ENCODE measurements around the gene ARHGDIG.

- TF ChIP-seq NCOA6 (IDR thresholded peaks at IDR 0.05) (no peak), JUN (IDR thresholded peaks at IDR 0.05; ENCODE audit: borderline replicate concordance, low read depth, low read length) (no peak), JUN (CRISPR knock-in tag; IDR thresholded peaks at IDR 0.05; ENCODE audit: borderline replicate concordance) (no peak), ATF7 (IDR thresholded peaks at IDR 0.05) (no peak), USF2 (CRISPR knock-in tag; IDR thresholded peaks at IDR 0.05) (no peak), KLF13 (tag; IDR thresholded peaks at IDR 0.05; ENCODE audit: borderline replicate concordance, low read depth) (no peak), MED1 (CRISPR knock-in tag; IDR thresholded peaks at IDR 0.05; ENCODE audit: borderline replicate concordance) (no peak), MEF2D (tag; conservative IDR thresholded peaks at IDR 0.05; ENCODE audit: low read depth) (no peak)
- TF ChIP-seq, protein P1, sequence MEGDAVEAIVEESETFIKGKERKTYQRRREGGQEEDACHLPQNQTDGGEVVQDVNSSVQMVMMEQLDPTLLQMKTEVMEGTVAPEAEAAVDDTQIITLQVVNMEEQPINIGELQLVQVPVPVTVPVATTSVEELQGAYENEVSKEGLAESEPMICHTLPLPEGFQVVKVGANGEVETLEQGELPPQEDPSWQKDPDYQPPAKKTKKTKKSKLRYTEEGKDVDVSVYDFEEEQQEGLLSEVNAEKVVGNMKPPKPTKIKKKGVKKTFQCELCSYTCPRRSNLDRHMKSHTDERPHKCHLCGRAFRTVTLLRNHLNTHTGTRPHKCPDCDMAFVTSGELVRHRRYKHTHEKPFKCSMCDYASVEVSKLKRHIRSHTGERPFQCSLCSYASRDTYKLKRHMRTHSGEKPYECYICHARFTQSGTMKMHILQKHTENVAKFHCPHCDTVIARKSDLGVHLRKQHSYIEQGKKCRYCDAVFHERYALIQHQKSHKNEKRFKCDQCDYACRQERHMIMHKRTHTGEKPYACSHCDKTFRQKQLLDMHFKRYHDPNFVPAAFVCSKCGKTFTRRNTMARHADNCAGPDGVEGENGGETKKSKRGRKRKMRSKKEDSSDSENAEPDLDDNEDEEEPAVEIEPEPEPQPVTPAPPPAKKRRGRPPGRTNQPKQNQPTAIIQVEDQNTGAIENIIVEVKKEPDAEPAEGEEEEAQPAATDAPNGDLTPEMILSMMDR (IDR thresholded peaks at IDR 0.05 in 2 of 3, conservative IDR thresholded peaks at IDR 0.05 in 1 of 3; ENCODE audit: insufficient read depth in 2 of 3, low read depth in 1 of 3, low read length in 3 of 3), result peak in 1 of 3 experiments; percentile 23; a peak in 1 of 6 replicates
Observed at GRCh38 chr16:309476-309875, 29.1 kb downstream of the ARHGDIG start.
